ENCODE results near the gene UNC119. TPM values are rescaled to one million over a fixed set of nuclear protein-coding genes. Genes with fewer than 3 reads are reported as not detected.
A peak's percentile ranks its signal among the peaks of the same experiment; 100 is the strongest.

The UNC119 gene
- total RNA-seq, 1 experiment from 2014 or later: 43.2 TPM

DNA sequence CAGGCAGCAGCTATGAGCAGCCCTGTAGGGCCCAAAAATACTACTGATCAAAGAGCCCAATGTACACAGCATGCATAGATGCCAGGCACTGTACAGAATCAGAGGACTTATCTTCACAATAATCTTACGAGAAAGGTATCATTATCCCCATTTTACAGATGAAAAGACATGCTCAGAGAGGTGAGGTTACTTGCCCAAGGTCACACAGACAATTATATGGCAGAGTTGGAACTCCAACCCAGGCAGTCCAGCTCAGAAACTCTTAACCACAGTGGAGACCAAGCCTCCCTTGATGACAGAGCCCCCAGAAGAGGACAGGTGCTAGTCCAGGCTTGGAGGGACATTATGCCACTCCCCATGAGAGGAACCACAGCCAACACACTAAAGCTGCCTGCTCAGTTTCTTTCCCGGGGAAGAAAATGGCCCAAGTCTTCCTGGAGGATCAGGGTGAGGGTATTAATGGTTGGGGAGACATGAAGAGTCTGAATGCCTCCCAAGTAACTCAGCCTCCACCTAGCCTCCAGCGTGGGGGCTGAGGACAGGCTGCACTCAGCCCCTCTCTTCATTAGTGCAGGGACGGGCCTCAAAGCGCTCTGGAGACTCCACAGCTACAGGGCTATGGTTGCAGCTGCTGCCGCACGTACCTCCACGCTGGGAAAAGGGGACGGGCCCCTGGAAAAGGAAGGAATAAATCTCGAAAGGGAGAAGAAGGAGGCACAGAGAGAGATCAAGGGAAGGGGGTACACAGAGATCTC is 826 bp downstream of the UNC119 start:
- intact Hi-C loops (cut with micrococcal nuclease): no loop called here
- H2AFZ ChIP-seq (ENCODE audit: low read depth, low read length, poor library complexity, severe bottlenecking): no peak overlapping the region
- POLR2A ChIA-PET: interaction anchor here (1.2 kb wide), 1 partner anchor 20 kb away, joined by 3 read pairs; the partner anchor contains the start of gene PIGS
- H3K9me3 ChIP-seq (ENCODE audit: control insufficient read depth in 1 of 2, insufficient read depth in 1 of 2, low read depth in 1 of 2, low read length in 2 of 2): no peaks in the 10 kb centered on the region
- H3K9me2 ChIP-seq (ENCODE audit: insufficient read depth): no peaks in the 10 kb centered on the region
- peak overlapping the region; percentile 67 to 81 for H3K4me3 ChIP-seq (replicated peaks in 1 of 2; ENCODE audit: low read depth in 1 of 2, low read length in 2 of 2)
- H3K27me3 ChIP-seq (ENCODE audit: insufficient read depth, low read length): no peaks in the 10 kb centered on the region
- no peaks in the 10 kb centered on the region for H4K20me1 ChIP-seq (ENCODE audit: insufficient read depth)
- ATAC-seq (peak; percentile 4), DNase-seq (ENCODE audit: low read depth, low spot score) (no peak)
- no peak overlapping the region for H3K27ac ChIP-seq (ENCODE audit: low read depth, low read length)
- H3K36me3 ChIP-seq (ENCODE audit: control insufficient read depth in 1 of 2, insufficient read depth in 2 of 2, low read length in 2 of 2): peaks cover 13 to 21% of the 10 kb centered on the region in 2 experiments; a peak in 3 of 4 replicates
- TF ChIP-seq, protein P1, sequence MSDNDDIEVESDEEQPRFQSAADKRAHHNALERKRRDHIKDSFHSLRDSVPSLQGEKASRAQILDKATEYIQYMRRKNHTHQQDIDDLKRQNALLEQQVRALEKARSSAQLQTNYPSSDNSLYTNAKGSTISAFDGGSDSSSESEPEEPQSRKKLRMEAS (IDR thresholded peaks at IDR 0.05): no peak
- TF ChIP-seq FOSL1 (IDR thresholded peaks at IDR 0.05; ENCODE audit: low read depth) (no peak), SP1 (IDR thresholded peaks at IDR 0.05; ENCODE audit: low read depth) (no peak), SIN3A (IDR thresholded peaks at IDR 0.05; ENCODE audit: low read depth) (no peak), CEBPB (IDR thresholded peaks at IDR 0.05; ENCODE audit: low read depth) (no peak), EGR1 (IDR thresholded peaks at IDR 0.05; ENCODE audit: low read depth) (no peak), EZH2 (IDR thresholded peaks at IDR 0.05) (no peak), RAD21 (IDR thresholded peaks at IDR 0.05; ENCODE audit: low read depth) (no peak), JUND (IDR thresholded peaks at IDR 0.05) (no peak), POLR2A (IDR thresholded peaks at IDR 0.05; ENCODE audit: borderline replicate concordance, extremely low read depth, insufficient read depth, insufficient read length) (no peak), POLR2AphosphoS5 (IDR thresholded peaks at IDR 0.05; ENCODE audit: low read depth, low read length) (no peak), ZFX (IDR thresholded peaks at IDR 0.05) (no peak)
- TF ChIP-seq, protein P2, sequence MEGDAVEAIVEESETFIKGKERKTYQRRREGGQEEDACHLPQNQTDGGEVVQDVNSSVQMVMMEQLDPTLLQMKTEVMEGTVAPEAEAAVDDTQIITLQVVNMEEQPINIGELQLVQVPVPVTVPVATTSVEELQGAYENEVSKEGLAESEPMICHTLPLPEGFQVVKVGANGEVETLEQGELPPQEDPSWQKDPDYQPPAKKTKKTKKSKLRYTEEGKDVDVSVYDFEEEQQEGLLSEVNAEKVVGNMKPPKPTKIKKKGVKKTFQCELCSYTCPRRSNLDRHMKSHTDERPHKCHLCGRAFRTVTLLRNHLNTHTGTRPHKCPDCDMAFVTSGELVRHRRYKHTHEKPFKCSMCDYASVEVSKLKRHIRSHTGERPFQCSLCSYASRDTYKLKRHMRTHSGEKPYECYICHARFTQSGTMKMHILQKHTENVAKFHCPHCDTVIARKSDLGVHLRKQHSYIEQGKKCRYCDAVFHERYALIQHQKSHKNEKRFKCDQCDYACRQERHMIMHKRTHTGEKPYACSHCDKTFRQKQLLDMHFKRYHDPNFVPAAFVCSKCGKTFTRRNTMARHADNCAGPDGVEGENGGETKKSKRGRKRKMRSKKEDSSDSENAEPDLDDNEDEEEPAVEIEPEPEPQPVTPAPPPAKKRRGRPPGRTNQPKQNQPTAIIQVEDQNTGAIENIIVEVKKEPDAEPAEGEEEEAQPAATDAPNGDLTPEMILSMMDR (IDR thresholded peaks at IDR 0.05 in 2 of 3, conservative IDR thresholded peaks at IDR 0.05 in 1 of 3; ENCODE audit: borderline replicate concordance in 1 of 3, insufficient read depth in 1 of 3, low read depth in 2 of 3, low read length in 2 of 3): no peak
- TF ChIP-seq, protein P3, sequence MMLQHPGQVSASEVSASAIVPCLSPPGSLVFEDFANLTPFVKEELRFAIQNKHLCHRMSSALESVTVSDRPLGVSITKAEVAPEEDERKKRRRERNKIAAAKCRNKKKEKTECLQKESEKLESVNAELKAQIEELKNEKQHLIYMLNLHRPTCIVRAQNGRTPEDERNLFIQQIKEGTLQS (IDR thresholded peaks at IDR 0.05): no peak
- TF ChIP-seq, protein P4, sequence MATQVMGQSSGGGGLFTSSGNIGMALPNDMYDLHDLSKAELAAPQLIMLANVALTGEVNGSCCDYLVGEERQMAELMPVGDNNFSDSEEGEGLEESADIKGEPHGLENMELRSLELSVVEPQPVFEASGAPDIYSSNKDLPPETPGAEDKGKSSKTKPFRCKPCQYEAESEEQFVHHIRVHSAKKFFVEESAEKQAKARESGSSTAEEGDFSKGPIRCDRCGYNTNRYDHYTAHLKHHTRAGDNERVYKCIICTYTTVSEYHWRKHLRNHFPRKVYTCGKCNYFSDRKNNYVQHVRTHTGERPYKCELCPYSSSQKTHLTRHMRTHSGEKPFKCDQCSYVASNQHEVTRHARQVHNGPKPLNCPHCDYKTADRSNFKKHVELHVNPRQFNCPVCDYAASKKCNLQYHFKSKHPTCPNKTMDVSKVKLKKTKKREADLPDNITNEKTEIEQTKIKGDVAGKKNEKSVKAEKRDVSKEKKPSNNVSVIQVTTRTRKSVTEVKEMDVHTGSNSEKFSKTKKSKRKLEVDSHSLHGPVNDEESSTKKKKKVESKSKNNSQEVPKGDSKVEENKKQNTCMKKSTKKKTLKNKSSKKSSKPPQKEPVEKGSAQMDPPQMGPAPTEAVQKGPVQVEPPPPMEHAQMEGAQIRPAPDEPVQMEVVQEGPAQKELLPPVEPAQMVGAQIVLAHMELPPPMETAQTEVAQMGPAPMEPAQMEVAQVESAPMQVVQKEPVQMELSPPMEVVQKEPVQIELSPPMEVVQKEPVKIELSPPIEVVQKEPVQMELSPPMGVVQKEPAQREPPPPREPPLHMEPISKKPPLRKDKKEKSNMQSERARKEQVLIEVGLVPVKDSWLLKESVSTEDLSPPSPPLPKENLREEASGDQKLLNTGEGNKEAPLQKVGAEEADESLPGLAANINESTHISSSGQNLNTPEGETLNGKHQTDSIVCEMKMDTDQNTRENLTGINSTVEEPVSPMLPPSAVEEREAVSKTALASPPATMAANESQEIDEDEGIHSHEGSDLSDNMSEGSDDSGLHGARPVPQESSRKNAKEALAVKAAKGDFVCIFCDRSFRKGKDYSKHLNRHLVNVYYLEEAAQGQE (IDR thresholded peaks at IDR 0.05; ENCODE audit: low read depth): no peak
- TF ChIP-seq, protein P5, sequence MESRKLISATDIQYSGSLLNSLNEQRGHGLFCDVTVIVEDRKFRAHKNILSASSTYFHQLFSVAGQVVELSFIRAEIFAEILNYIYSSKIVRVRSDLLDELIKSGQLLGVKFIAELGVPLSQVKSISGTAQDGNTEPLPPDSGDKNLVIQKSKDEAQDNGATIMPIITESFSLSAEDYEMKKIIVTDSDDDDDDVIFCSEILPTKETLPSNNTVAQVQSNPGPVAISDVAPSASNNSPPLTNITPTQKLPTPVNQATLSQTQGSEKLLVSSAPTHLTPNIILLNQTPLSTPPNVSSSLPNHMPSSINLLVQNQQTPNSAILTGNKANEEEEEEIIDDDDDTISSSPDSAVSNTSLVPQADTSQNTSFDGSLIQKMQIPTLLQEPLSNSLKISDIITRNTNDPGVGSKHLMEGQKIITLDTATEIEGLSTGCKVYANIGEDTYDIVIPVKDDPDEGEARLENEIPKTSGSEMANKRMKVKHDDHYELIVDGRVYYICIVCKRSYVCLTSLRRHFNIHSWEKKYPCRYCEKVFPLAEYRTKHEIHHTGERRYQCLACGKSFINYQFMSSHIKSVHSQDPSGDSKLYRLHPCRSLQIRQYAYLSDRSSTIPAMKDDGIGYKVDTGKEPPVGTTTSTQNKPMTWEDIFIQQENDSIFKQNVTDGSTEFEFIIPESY (IDR thresholded peaks at IDR 0.05; ENCODE audit: extremely low read depth, insufficient replicate concordance, low read length): no peak
- H3K9ac ChIP-seq (ENCODE audit: low read length): peak overlapping the region; percentile 78
- TSS peak; percentile 52 for BruUV-seq (replicated peaks)
- peaks cover 2 to 18% of the 10 kb centered on the region in 2 experiments; a peak in 3 of 4 replicates for H3K4me1 ChIP-seq (ENCODE audit: control insufficient read depth in 1 of 2, insufficient read depth in 2 of 2, low read length in 2 of 2)
- peak overlapping the region; percentile 97 for H3K4me2 ChIP-seq (ENCODE audit: low read length)
- H3K79me2 ChIP-seq (ENCODE audit: insufficient read depth, low read length): peaks cover 16% of the 10 kb centered on the region; the same call in 1 of the 2 replicates
- CTCF ChIA-PET: interaction anchor here (1.0 kb wide), 1 partner anchor 20 kb away, joined by 4 read pairs; the partner anchor contains the start of gene PIGS
- RAD21 ChIA-PET (ENCODE audit: low non-redundant PET in 1 of 2, low total read pairs in 2 of 2, uncharacterized antibody in 2 of 2, unreplicated experiment in 2 of 2): no interaction called here

Measured in HCT116 (cell line).